Tibial artery (tissue), 4 donors: ENCODE results near the gene TSHZ2.

Source experiments
- DNase-seq, 2 donors: peaks; one replicate each; pipeline ENCODE4 v3.0.0-alpha.2; 2019
- H3K27ac ChIP-seq, 2 donors: fragments of 200-600 bp; sonication (generic) in 1 of 2; 1 replicate in 1 of 2; 2 replicates in 1 of 2; pipeline ENCODE4 v1.5.1; 2018 to 2019; ENCODE audit warnings: mild to moderate bottlenecking in 1 of 2
- H3K27me3 ChIP-seq, 2 donors: fragments of 200-600 bp; sonication (generic) in 1 of 2; one replicate each; pipeline versions ENCODE4 v1.5.1 to v1.6.0; 2016 to 2019
- H3K36me3 ChIP-seq, 3 donors: fragments of 200-600 bp; sonication (generic) in 2 of 3; one replicate each; pipeline ENCODE4 v1.5.1; 2016 to 2019; ENCODE audit warnings: mild to moderate bottlenecking in 2 of 3
- H3K4me1 ChIP-seq, 4 donors: fragments of 200-600 bp; sonication (generic) in 2 of 4; 1 replicate in 3 of 4; 2 replicates in 1 of 4; pipeline ENCODE4 v1.5.1; 2016 to 2019
- H3K4me3 ChIP-seq, 2 donors: fragments of 200-600 bp; sonication (generic) in 1 of 2; 1 replicate in 1 of 2; 2 replicates in 1 of 2; pipeline ENCODE4 v1.5.1; 2018 to 2019; ENCODE audit warnings: mild to moderate bottlenecking in 2 of 2
- H3K9me3 ChIP-seq, 3 donors: fragments of 200-600 bp; sonication (generic) in 1 of 3; one replicate each; pipeline ENCODE4 v1.5.1; 2016 to 2019
- CTCF ChIP-seq, 2 experiments: fragments of 200-600 bp in 1 of 2; fragments of 450-650 bp in 1 of 2; IDR thresholded peaks; one replicate each; pipeline ENCODE4 v1.5.1; 2017 to 2019; ENCODE audit warnings: antibody characterized with exemption in 2 of 2, mild to moderate bottlenecking in 1 of 2, moderate library complexity in 1 of 2
- intact Hi-C: fragments of 100-400 bp; cut with DNase I; formaldehyde crosslinking; loops from one replicate; pipeline ENCODE4 v1.15.0; 2023; ENCODE audit warnings: low total_unique reads

Gene TSHZ2

GRCh38 chr20:53439616-53440015, 467.5 kb downstream of the TSHZ2 start:
- no peak for TF ChIP-seq CTCF (IDR thresholded peaks at IDR 0.05)
- Histone ChIP-seq H3K9me3 (no peaks in the 10 kb centered on the region), H3K27ac (no peak overlapping the region), H3K36me3 (no peaks in the 10 kb centered on the region), H3K4me3 (no peak overlapping the region), H3K27me3 (no peaks in the 10 kb centered on the region), H3K4me1 (no peaks in the 10 kb centered on the region)
- intact Hi-C loops: no loop called here
- DNase-seq: no peak

GRCh38 chr20:53444401-53445149, 472.4 kb downstream of the TSHZ2 start:
- no peaks in the 10 kb centered on the region for H3K36me3 ChIP-seq
- no peak for TF ChIP-seq CTCF (IDR thresholded peaks at IDR 0.05)
- H3K9me3 ChIP-seq: peaks cover 0 to 7% (median 0%) of the 10 kb centered on the region in 3 donors
- no peaks in the 10 kb centered on the region for H3K27me3 ChIP-seq
- intact Hi-C loops: no loop called here
- H3K27ac ChIP-seq: no peak overlapping the region
- H3K4me3 ChIP-seq: no peak overlapping the region
- no peak for DNase-seq
- no peaks in the 10 kb centered on the region for H3K4me1 ChIP-seq

- Histone ChIP-seq H3K27me3 (no peaks in the 10 kb centered on the region), H3K27ac (no peak overlapping the region), H3K9me3 (peaks cover 0 to 10% (median 0%) of the 10 kb centered on the region in 3 donors), H3K4me3 (no peak overlapping the region), H3K4me1 (no peaks in the 10 kb centered on the region), H3K36me3 (no peaks in the 10 kb centered on the region)
- intact Hi-C loops: no loop called here
- no peak for DNase-seq
- no peak for TF ChIP-seq CTCF (IDR thresholded peaks at IDR 0.05)
These were observed 473.2 kb downstream of the TSHZ2 start for GRCh38 chr20:53445321-53445731.

- intact Hi-C loops: no loop called here
- Histone ChIP-seq H3K27me3 (no peaks in the 10 kb centered on the region), H3K27ac (no peak overlapping the region), H3K4me1 (no peaks in the 10 kb centered on the region), H3K9me3 (peaks cover 0 to 10% (median 0%) of the 10 kb centered on the region in 3 donors), H3K4me3 (no peak overlapping the region), H3K36me3 (no peaks in the 10 kb centered on the region)
- no peak for DNase-seq
- no peak for TF ChIP-seq CTCF (IDR thresholded peaks at IDR 0.05)
These were observed 473.8 kb downstream of the TSHZ2 start for GRCh38 chr20:53445932-53446331.

- H3K4me1 ChIP-seq: no peaks in the 10 kb centered on the region
- DNase-seq: no peak
- no peak overlapping the region for H3K27ac ChIP-seq
- intact Hi-C loops: no loop called here
- H3K27me3 ChIP-seq: no peaks in the 10 kb centered on the region
- H3K9me3 ChIP-seq: peaks cover 0 to 10% (median 0%) of the 10 kb centered on the region in 3 donors
- no peak for TF ChIP-seq CTCF (IDR thresholded peaks at IDR 0.05)
- no peaks in the 10 kb centered on the region for H3K36me3 ChIP-seq
- H3K4me3 ChIP-seq: no peak overlapping the region
These were observed 475.2 kb downstream of the TSHZ2 start for GRCh38 chr20:53447316-53447715.
